HG02870 (cell line): ENCODE measurements around the gene GRN.
"Not testable (repeated sequence)": the region's sequence is repeated elsewhere in the genome, so short reads cannot be mapped to it uniquely, and the experiment has no call there.

Source experiments
- ATAC-seq: cut with Tn5 transposase; IDR thresholded peaks from one replicate; pipeline ENCODE4 v1.9.1; 2021; ENCODE audit warnings: mild to moderate bottlenecking, moderate library complexity; ENCODE audit not compliant: unreplicated experiment

The GRN gene

DNA sequence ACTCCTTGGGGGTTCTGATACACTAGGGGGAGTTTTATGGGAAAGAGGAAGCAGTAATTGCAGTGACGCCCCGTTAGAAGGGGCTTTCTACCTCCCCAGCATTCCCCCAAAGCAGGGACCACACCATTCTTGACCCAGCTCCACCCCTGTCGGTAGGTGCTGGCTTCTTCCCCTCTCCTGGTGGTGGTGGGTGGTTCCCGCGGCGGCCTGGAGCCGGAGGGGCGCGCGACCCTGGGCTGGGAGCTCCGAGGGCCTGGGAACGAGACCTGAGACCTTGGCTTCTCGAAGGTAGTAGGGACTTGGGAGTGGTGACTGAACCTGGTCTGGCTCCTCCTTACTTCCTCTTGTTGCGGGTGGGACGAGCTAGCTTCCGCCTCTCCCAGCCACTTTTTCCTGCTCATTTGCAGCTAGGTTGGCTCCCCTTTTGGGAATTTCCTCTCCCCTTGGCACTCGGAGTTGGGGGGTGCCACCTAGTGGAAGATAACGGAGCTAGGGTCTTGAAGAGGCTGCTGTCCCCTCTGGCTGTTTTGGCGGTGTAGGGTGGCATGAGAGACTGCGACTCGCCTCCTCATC, 438 bp downstream of the GRN start:
- no peak for ATAC-seq

- no peak for ATAC-seq
Measured at GRCh38 chr17:44346064-44346844, 1.2 kb downstream of the GRN start.

DNA sequence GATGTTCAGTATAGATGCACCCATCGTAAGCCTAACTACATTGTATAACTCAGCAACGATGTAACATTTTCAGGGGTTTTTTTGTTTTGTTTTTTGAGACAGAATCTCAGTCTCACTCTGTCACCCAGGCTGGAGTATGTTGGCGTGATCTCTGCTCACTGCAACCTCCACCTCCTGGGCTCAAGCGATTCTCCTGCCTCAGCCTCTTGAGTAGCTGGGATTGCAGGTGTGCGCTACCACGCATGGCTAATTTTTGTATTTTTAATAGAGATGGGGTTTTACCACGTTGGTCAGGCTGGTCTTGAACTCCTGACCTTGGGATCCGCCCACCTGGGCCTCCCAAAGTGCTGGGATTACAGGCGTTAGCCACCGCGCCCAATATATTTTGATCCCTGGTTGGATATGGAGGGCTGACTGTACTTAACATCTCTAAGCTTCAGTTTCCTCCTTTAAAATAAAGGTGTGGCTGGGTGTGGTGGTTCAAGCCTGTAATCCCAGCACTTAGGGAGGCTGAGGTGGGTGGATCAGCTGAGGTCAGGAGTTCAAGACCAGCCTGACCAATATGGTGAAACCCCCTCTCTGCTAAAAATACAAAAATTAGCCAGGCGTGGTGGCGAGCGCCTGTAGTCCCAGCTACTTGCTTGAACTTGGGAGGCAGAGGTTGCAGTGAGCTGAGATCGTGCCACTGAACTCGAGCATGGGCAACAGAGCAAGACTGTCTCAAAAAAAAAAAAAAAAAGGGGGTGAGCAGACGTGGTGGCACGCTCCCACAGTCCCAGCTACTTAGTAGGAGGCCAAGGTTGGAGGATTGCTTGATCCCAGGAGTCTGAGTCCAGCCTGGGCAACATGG, 2.3 kb downstream of the GRN start:
- ATAC-seq = not testable (repeated sequence)

- ATAC-seq = peak; percentile 38
Measured at GRCh38 chr17:44348234-44348987, 3.3 kb downstream of the GRN start.

DNA sequence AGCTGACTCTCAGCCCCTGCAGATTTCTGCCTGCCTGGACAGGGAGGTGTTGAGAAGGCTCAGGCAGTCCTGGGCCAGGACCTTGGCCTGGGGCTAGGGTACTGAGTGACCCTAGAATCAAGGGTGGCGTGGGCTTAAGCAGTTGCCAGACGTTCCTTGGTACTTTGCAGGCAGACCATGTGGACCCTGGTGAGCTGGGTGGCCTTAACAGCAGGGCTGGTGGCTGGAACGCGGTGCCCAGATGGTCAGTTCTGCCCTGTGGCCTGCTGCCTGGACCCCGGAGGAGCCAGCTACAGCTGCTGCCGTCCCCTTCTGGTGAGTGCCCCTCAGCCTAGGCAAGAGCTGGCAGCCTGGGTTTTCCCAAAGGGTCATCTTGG, 3.9 kb downstream of the GRN start:
- ATAC-seq = no peak

DNA sequence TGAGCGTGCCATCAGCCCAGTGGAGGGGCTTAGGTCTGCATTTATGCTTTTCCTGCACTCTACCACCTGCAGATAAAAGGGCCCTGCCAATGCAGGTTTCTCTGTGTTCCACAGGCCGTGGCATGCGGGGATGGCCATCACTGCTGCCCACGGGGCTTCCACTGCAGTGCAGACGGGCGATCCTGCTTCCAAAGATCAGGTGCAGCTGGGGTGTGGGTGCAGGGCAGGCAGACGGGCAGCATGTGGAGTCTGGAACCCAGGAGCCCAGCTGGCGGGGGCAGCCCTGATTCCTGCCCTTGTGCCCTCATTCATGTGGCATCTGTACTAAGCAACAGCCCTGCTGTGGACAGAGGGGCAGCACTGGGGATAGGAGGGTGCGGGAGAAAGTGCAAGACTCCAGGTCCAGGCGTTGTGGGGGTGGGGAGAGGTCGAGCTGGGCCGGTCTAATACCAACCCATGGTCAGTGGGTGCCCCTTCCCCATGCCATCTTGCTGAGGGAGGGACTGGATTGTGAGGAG, 4.5 kb downstream of the GRN start:
- ATAC-seq = no peak

GRCh38 chr17:44350733-44351226, 5.7 kb downstream of the GRN start:
- ATAC-seq = no peak

- no peak for ATAC-seq
Measured at GRCh38 chr17:44351464-44351863, 6.4 kb downstream of the GRN start.

- ATAC-seq = no peak
Measured at GRCh38 chr17:44351961-44352827, 7.1 kb downstream of the GRN start.

- no peak for ATAC-seq
Measured at GRCh38 chr17:44352828-44353671, 7.9 kb downstream of the GRN start.

GRCh38 chr17:44353672-44354331, 8.7 kb downstream of the GRN start:
- no peak for ATAC-seq

DNA sequence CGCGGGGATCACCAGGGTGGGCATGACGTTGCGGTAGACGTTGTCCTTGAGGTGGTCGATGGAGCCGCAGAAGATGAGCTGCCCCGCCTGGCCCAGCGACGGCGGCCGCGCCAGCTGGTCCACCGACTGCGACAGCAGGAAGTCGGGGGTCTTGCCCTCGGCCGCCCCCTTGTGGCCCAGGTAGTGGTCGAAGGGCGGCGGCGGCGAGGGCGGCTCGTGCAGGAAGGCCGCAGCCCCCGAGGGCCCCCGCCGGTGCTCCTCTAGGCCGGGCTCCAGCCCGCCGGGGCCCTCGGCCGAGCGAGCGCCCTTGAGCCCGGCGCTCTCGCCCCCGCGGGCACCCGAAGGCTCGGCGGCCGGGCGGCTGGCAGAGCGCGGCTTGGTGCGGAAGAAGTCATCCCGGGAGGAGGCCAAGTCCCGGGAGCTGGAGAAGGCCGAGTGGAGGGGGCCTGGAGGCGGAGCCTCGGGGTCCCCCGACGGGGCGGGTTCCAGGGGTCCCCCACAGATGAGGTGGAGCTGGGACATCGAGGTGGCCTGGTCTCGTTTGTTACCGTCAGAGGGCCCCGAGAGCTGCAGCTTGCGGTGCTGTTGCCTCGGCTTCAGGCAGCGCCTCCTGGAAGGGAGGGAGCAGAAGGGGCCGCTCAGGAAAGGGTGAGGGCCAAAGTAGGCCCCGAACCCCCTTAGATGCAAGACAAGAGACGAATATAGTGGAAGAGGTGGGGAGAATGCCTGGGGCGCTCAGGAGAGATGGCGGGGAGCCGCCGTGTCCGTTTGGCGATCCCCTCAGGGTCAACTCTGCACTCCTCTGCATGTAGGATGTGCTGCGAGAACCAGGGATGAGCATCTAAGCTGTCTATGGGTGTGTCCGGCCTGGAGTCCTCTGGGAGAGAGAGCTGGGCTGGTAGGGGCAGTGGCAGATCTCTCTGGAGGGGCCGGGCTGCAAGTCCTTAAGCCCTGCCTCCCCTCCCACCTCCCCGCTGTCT, 9.8 kb downstream of the GRN start:
- ATAC-seq = no peak

- ATAC-seq = no peak
Measured at GRCh38 chr17:44355642-44356099, 10.6 kb downstream of the GRN start.

GRCh38 chr17:44356241-44356640, 11.1 kb downstream of the GRN start:
- ATAC-seq = no peak

- ATAC-seq = no peak
Measured at GRCh38 chr17:44358066-44358465, 13.0 kb downstream of the GRN start.

- ATAC-seq = no peak
Measured at GRCh38 chr17:44359006-44359405, 13.9 kb downstream of the GRN start.
